VCaP (cell line): ENCODE results near the gene FBL.
A peak's percentile ranks its signal among the peaks of the same experiment; 100 is the strongest.

ENCODE experiments used
- H3K27ac ChIP-seq: fragments of 450-650 bp; 2 replicates; pipeline ENCODE4 v1.5.1; 2017
- CTCF ChIP-seq: fragments of 450-650 bp; conservative IDR thresholded peaks from 2 replicates; pipeline ENCODE4 v1.5.1; 2017; ENCODE audit warnings: mild to moderate bottlenecking, moderate library complexity

FBL gene

GRCh38 chr19:39864118-39864517, 17.9 kb upstream of the FBL start:
- no peak for TF ChIP-seq CTCF
- no peak overlapping the region for H3K27ac ChIP-seq

GRCh38 chr19:39858541-39858940, 12.4 kb upstream of the FBL start:
- H3K27ac ChIP-seq: no peak overlapping the region
- TF ChIP-seq CTCF: no peak

DNA sequence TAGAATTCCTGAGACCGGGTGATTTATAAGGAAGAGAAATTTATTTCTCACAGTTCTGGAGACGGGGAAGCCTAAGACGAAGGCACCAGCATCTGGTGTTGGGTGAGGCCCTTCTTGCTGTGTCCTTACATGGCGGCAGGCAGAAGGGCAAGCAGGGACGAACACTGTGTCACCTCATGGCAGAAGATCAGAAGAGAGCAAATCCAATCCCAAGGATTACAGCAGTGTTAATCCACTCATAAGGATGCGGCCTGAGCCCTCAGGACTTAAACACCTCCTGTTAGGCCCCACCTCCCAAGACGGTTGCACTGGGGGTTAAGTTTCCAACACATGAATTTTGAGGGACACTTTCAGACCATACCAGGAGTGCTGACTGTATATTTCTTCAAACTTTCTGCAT, 6.7 kb upstream of the FBL start:
- no peak for TF ChIP-seq CTCF
- H3K27ac ChIP-seq: no peak overlapping the region

GRCh38 chr19:39850892-39851291, 4.7 kb upstream of the FBL start:
- no peak overlapping the region for H3K27ac ChIP-seq

DNA sequence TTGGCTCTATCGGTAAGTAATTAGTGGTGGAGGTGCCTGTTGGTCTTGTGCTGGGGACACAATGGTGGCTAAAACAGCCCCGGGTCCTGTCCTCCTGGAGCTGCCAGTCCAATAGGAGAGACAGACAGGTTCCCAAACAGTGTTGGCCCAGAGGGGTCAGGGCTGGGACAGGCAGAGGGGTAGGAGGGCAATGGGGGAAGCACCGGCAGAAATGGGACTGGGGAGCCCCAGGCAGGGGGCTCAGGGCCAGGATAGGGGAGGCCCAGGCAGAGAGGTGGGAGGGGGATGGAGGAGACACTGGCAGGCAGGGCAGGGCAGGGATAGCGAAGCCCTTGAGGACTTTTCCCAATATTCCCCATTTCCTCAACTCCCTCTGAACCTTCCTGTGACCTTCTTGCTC, 2.2 kb upstream of the FBL start:
- TF ChIP-seq CTCF: no peak
- no peak overlapping the region for H3K27ac ChIP-seq

More at GRCh38 chr19:39850892-39851291, 4.7 kb upstream of the FBL start:
- TF ChIP-seq CTCF: no peak

DNA sequence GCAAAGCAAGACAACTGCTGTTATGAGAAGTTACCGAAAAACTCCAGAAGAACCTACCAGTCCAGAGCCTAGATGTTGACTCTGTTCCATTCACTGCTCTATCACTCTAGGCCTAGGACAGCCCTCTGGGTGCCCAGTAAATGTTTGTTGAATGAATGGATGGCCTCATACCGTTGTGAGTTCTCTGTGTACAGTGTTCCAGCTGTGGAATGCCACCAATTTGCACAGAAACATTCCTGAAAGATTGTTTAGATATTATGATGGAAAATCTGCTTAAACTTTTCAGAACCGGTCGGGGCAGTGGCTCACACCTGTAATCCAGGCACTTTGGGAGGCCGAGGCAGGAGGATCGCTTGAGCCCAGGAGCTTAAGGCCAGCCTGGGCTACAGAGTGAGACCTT, 1.3 kb upstream of the FBL start:
- no peak for TF ChIP-seq CTCF
- no peak overlapping the region for H3K27ac ChIP-seq

- no peak for TF ChIP-seq CTCF
These were observed 703 bp upstream of the FBL start for GRCh38 chr19:39846678-39847486.

More at GRCh38 chr19:39846678-39847486, 703 bp upstream of the FBL start:
- H3K27ac ChIP-seq: peak overlapping the region; percentile 86
